Stimulated activated CD4-positive, alpha-beta T cell treated with anti-CD3 and anti-CD28 coated beads, Interleukin-4, amount 100 ng/mL, for 24 hours (primary cell): ENCODE measurements around the gene CPN2.

Experiments
- DNase-seq: peaks from one replicate; pipeline ENCODE4 v3.0.0-alpha.2; 2020

CPN2 gene

DNA sequence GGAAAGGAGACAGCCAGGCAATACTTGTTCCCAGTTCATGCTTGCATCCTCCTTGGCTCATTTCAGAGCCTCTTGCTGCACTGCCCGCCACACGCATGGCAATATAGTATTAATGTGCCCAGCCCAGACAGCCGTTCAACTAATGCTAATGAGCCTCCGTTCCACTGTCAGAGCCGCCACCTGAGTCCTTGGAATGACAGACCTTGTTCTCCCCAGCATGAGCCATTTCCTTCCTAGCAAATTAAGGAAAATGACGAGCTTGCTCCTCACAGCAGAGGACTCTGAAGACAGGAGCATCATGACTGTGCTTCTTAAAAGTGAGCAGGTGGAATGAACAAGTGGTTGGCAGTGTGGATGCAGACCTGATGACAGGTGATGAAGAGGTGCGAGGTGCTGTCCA lies 29.2 kb upstream of the CPN2 start:
- DNase-seq: no peak

GRCh38 chr3:194379651-194380050 lies 28.5 kb upstream of the CPN2 start:
- DNase-seq: no peak

DNA sequence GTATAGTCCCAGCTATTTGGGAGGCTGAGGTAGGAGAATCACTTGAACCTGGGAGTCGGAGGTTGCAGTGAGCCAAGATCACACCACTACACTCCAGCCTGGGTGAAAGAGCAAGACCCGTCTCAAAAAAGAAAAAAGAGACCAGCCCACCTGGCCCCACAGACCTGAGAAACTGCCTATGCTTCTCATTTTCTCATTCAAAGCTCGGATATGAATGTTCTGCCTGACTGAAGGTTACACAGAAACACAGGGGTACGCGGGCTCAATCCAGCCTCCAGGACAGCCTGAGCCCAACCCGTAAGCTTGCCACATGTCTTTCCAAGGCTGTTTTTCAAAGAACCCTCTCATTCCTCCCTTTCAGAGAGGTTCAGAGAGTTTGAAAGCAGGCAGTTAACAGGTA lies 28.1 kb upstream of the CPN2 start:
- DNase-seq: no peak

GRCh38 chr3:194377708-194378107 lies 26.6 kb upstream of the CPN2 start:
- no peak for DNase-seq

DNA sequence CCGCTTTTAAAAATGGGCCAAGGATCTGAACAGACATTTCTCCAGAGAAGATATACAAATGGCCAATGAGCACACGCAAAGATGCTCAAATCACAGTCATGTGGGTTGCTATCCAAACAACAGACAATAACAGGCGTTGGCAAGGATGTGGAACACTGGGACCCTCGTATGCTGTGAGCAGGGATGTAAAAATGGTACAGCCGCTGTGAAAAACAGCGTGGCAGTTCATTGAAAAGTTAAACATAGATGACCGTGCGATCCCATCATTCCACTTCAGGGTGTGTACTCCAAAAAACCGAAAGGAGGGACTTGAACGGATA lies 25.1 kb upstream of the CPN2 start:
- DNase-seq: no peak

GRCh38 chr3:194375473-194376240 lies 24.5 kb upstream of the CPN2 start:
- DNase-seq: no peak

- no peak for DNase-seq
Observed at GRCh38 chr3:194374935-194375334, 23.8 kb upstream of the CPN2 start.

GRCh38 chr3:194373899-194374298 lies 22.8 kb upstream of the CPN2 start:
- no peak for DNase-seq

DNA sequence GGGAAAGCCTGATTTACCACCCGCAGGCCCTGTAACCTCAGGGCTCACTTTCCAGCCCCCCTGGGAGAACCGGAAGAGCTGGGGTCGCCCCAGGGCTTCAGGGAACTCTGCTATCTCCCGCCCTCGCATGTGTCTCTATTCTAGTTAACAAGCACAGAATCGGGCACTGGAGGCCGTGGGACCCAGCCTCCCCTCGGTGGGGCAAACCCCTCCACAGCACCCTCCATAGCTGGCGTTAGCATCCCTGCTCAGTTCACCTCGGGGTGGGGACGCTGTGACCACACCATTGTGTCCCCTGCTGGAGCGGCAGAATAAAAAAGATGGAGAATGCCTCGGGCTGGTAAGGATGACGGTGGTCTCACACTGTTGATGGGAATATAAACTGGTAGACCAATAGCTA lies 21.9 kb upstream of the CPN2 start:
- no peak for DNase-seq

- DNase-seq: no peak
Observed at GRCh38 chr3:194370753-194371152, 19.6 kb upstream of the CPN2 start.

GRCh38 chr3:194369522-194370279 lies 18.6 kb upstream of the CPN2 start, which contains the start of gene LRRC15:
Gene LRRC15, minus strand, starts transcription at chr3:194369743. Its CDS starts 8,700 bp downstream, at chr3:194361043.
- no peak for DNase-seq

DNA sequence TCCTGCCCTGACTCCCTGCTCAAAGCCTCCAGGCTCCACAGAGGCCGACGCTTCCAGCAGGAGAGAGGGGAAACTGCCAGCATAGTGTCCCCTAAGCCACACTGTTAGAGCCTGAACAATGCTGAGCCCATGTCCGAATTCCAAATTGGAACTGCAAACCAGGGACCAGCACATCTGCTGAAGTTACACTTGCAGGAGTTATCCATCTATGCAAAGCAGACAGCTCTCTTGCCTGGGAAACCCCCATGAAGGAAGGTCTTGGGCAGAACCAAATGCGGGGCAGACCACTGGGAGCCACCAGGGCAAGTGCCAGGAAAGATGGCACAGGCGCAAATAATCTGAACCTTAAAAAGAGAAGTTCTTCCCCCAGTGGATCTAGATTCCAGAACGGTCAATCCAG lies 17.8 kb upstream of the CPN2 start:
- no peak for DNase-seq

DNA sequence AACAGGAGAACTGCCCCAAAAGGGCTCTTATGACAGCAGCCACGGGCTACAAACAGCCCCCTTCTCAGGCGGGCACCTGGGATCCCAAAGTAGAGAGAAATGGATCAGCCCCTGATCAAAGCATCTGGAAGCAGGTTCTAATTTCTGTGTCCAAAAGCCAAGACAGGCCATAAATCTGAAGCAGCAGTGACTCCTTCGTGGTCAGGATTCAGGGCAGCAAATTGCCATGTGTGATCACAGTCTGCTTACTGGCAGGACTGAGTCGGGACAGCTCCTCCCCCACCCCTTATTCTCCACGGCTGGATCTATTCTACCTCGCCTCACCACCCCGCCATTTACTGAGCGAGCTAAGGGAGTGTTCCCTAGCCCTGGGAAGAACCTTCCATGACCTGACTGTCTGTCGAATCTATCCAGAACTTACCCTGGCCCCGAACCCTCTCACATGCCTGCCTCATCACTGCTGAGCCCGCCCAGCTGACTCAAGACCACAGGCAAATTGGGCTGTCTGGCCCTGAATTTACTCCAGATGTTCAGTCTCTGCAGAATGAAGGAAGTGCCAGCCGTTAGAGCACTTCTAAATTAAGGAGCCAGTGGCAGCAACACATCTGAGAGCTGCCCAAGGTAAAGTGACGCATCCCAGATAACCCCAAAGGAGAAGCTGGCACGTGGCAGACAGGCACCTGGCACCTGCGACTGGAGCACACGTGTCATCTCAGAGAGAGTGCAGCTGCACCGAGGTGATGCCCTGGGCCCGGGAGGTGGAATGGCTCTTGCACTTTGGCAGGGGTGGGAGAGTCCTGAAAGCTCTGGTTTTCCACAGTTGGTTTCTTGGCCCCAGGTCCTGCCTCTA lies 17.1 kb upstream of the CPN2 start:
- DNase-seq: no peak

DNA sequence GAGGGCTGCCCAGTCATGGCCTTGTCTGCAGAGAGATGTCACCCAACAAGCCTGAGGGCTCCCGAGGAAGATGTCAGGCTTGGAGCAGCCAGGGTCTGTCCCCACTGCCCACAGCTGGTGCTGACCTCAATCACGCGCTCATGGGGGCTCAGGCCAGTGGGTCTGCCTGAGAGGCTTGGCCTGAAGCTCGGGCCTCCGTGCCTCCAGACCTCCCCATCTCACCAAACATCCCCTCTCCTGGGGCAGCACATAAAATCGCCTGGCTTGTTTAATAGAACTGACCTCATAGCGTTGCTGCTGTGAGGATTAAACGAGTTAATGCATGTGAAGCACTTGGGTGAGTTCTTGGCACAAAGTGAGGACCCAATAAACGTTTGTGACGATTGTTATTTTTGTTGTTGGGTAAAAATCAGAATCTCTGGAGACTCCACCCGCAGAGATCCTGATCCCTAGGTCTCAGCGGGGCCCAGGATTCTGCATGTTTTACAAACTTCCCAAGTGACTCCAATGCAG lies 14.9 kb upstream of the CPN2 start:
- DNase-seq: no peak

GRCh38 chr3:194365526-194365925 lies 14.4 kb upstream of the CPN2 start:
- no peak for DNase-seq

- no peak for DNase-seq
Observed at GRCh38 chr3:194364652-194365434, 13.7 kb upstream of the CPN2 start.

GRCh38 chr3:194364314-194364651 lies 13.2 kb upstream of the CPN2 start:
- DNase-seq: no peak

DNA sequence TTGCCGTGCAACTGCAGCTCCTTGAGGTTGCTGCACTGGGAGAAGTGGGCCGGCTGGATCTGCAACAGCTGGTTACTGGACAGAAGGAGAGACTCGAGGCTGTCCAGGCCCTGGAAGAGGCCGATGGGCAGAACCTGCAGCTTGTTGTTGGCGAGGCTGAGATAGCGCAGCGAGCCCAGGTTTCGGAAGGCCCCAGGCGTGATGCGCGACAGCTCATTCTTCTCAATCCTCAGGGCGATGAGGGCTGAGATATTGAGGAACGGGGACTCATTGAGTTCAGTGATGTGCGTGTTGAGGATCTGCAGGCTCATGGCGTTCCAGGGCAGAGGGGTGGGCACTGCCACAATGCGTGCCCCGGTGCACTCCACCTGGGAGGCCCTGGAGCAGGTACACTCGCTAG lies 9.4 kb upstream of the CPN2 start:
- DNase-seq: no peak

DNA sequence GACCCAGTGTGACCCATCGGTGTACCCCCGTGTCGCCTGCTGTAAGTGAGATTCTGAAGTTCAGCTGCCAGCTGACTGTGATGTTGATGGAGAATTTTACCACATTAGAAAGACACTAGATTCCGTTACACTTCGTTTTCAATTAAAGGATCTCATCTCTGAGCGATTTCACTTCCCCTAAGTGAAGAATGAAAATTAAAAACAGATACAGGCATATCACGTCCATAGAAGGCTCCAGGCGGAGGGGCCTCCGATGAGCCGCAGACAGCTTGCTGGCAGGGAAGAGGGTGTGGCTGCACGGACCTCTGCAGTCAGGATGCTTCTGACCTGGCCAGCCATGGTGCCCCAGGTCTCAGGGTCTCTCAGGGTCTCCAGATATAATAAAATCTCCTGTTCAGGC lies 6.6 kb upstream of the CPN2 start:
- no peak for DNase-seq

- no peak for DNase-seq
Observed at GRCh38 chr3:194355379-194355778, 4.3 kb upstream of the CPN2 start.

DNA sequence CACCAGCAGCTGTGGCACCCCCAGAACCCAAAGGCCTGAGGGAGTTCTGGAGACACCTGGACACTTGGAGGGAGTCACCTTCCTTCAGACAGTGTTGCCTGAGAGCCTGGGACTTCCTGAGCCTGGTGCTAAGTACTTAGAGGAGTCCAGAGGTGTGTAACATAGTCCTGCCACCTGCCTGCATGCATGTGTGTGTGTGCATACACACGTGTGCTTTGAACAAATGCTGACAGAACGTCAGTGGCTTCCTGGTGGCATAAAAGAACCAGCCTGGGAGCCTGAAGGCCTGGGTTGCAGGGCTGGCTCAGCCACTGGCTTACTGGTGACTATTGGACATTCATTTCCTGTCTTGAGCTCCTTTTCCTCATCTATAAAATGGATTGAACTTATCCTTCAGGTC lies 3.2 kb upstream of the CPN2 start:
- DNase-seq: no peak

DNA sequence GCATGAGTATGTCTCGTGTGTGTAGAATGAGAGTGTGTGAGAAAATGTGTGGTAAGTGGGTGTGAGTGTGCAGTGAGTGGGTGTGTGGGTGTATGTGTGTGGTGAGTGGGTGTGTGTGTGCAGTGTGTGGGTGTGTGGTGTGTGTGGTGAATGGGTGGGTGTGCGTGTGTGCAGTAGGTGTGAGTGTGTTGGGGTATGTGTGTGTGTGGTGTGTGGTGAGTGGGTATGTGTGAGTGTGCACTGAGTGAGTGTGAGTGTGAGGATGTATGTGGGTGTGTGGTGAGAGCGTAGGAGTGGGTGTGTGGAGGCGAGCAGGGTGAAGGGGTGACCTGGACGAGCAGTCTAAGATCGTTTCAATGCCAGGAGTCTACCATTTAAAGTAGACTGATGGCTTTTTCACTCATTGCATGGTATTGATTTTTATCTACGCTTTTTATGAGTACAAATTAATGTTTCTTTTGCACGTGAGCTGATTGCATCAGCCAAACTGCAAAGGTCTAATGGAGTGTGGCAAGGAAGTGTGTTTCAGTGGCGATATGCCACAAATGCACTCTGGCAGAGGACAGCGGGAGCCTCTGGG lies 1.6 kb upstream of the CPN2 start:
- DNase-seq: no peak
